Immature natural killer cell (primary cell): ENCODE measurements around the gene CKMT1B. TPM values are rescaled to one million over a fixed set of nuclear protein-coding genes. Genes with fewer than 3 reads are reported as not detected.
"Not testable (repeated sequence)": the region's sequence is repeated elsewhere in the genome, so short reads cannot be mapped to it uniquely, and the experiment has no call there.

Source experiments
- DNase-seq, 3 donors: peaks; one replicate each; pipeline ENCODE4 v3.0.0; 2022; ENCODE audit warnings: mixed read lengths in 1 of 3
- H3K27ac Mint-ChIP-seq, 6 donors: one replicate each; pipeline ENCODE4 v1.8.0; 2020; ENCODE audit warnings: mixed read lengths in 6 of 6, mild to moderate bottlenecking in 5 of 6, inconsistent platforms in 4 of 6, moderate library complexity in 3 of 6
- H3K27me3 Mint-ChIP-seq, 3 donors: one replicate each; pipeline ENCODE4 v1.8.0; 2020 to 2021; ENCODE audit warnings: low read depth in 3 of 3, mild to moderate bottlenecking in 3 of 3, mixed read lengths in 3 of 3, moderate library complexity in 3 of 3, inconsistent platforms in 1 of 3
- H3K36me3 Mint-ChIP-seq, 3 donors: one replicate each; pipeline ENCODE4 v1.8.0; 2020; ENCODE audit warnings: mixed read lengths in 3 of 3, inconsistent platforms in 2 of 3, mild to moderate bottlenecking in 2 of 3
- H3K4me1 Mint-ChIP-seq, 2 donors: one replicate each; pipeline ENCODE4 v1.8.0; 2020; ENCODE audit warnings: inconsistent platforms in 2 of 2, mild to moderate bottlenecking in 2 of 2, mixed read lengths in 2 of 2, moderate library complexity in 1 of 2
- H3K4me3 Mint-ChIP-seq, 5 donors: one replicate each; pipeline ENCODE4 v1.8.0; 2020; ENCODE audit warnings: mild to moderate bottlenecking in 5 of 5, mixed read lengths in 5 of 5, inconsistent platforms in 3 of 5, moderate library complexity in 3 of 5
- H3K9me3 Mint-ChIP-seq, 6 donors: one replicate each; pipeline ENCODE4 v1.8.0; 2020; ENCODE audit warnings: mild to moderate bottlenecking in 6 of 6, mixed read lengths in 6 of 6, inconsistent platforms in 4 of 6, moderate library complexity in 3 of 6
- polyA plus RNA-seq, 3 donors: library from polyadenylated mRNA; unstranded; fragments of 300-500 nt; fragmentation: Illumina TruSeq; gene quantifications; one replicate each; pipeline ENCODE4 v1.2.3, GENCODE V29; 2021

Gene CKMT1B
- polyA plus RNA-seq = not detected

- H3K36me3 Mint-ChIP-seq, H3K27me3 Mint-ChIP-seq, H3K9me3 Mint-ChIP-seq, H3K27ac Mint-ChIP-seq, H3K4me3 Mint-ChIP-seq, H3K4me1 Mint-ChIP-seq, DNase-seq: not testable (repeated sequence)
These were observed at the start of gene CKMT1B for GRCh38 chr15:43593328-43594190. Gene CKMT1B, plus strand, starts transcription at chr15:43594027. Its CDS starts 192 bp downstream, at chr15:43594219.

- no peaks in the 10 kb centered on the region for H3K27me3 Mint-ChIP-seq
- H3K4me3 Mint-ChIP-seq = no peak overlapping the region
- DNase-seq = no peak
- peaks cover 7 to 13% (median 10%) of the 10 kb centered on the region in 3 donors for H3K36me3 Mint-ChIP-seq
- H3K9me3 Mint-ChIP-seq = no peaks in the 10 kb centered on the region
- H3K4me1 Mint-ChIP-seq = no peaks in the 10 kb centered on the region
- no peak overlapping the region for H3K27ac Mint-ChIP-seq
These were observed 49.6 kb upstream of the CKMT1B start for GRCh38 chr15:43544266-43544665.

- Mint-ChIP-seq H3K9me3 (no peaks in the 10 kb centered on the region), H3K27me3 (no peaks in the 10 kb centered on the region), H3K4me3 (no peak overlapping the region), H3K36me3 (peaks cover 7 to 11% (median 10%) of the 10 kb centered on the region in 3 donors), H3K4me1 (no peaks in the 10 kb centered on the region), H3K27ac (no peak overlapping the region)
- no peak for DNase-seq
These were observed 48.4 kb upstream of the CKMT1B start for GRCh38 chr15:43545426-43545825.

GRCh38 chr15:43547539-43547938 is 46.3 kb upstream of the CKMT1B start:
- Mint-ChIP-seq H3K27ac (no peak overlapping the region), H3K36me3 (peaks cover 11 to 13% (median 13%) of the 10 kb centered on the region in 3 donors), H3K4me3 (no peak overlapping the region), H3K9me3 (no peaks in the 10 kb centered on the region), H3K4me1 (no peaks in the 10 kb centered on the region), H3K27me3 (no peaks in the 10 kb centered on the region)
- no peak for DNase-seq

GRCh38 chr15:43550527-43551363 is 43.1 kb upstream of the CKMT1B start:
- Mint-ChIP-seq H3K27me3 (no peaks in the 10 kb centered on the region), H3K4me3 (no peak overlapping the region), H3K36me3 (peaks cover 11 to 18% (median 13%) of the 10 kb centered on the region in 3 donors), H3K4me1 (no peaks in the 10 kb centered on the region), H3K27ac (no peak overlapping the region), H3K9me3 (no peaks in the 10 kb centered on the region)
- no peak for DNase-seq

- Mint-ChIP-seq H3K27ac (no peak overlapping the region), H3K4me3 (no peak overlapping the region), H3K4me1 (no peaks in the 10 kb centered on the region), H3K9me3 (no peaks in the 10 kb centered on the region), H3K36me3 (peaks cover 7 to 14% (median 9%) of the 10 kb centered on the region in 3 donors), H3K27me3 (peaks cover 0 to 1% (median 0%) of the 10 kb centered on the region in 3 donors)
- no peak for DNase-seq
These were observed 41.6 kb upstream of the CKMT1B start for GRCh38 chr15:43552256-43552655.

GRCh38 chr15:43552986-43553385 is 40.8 kb upstream of the CKMT1B start:
- DNase-seq = no peak
- no peak overlapping the region for H3K27ac Mint-ChIP-seq
- peaks cover 0 to 1% (median 0%) of the 10 kb centered on the region in 3 donors for H3K27me3 Mint-ChIP-seq
- no peaks in the 10 kb centered on the region for H3K9me3 Mint-ChIP-seq
- no peak overlapping the region for H3K4me3 Mint-ChIP-seq
- no peaks in the 10 kb centered on the region for H3K4me1 Mint-ChIP-seq
- peaks cover 5 to 14% (median 11%) of the 10 kb centered on the region in 3 donors for H3K36me3 Mint-ChIP-seq

- H3K4me1 Mint-ChIP-seq, H3K36me3 Mint-ChIP-seq, H3K27me3 Mint-ChIP-seq, DNase-seq, H3K4me3 Mint-ChIP-seq, H3K9me3 Mint-ChIP-seq, H3K27ac Mint-ChIP-seq: not testable (repeated sequence)
These were observed 31.1 kb upstream of the CKMT1B start for GRCh38 chr15:43562753-43563152.

GRCh38 chr15:43563793-43564192 is 30.0 kb upstream of the CKMT1B start:
- DNase-seq, H3K9me3 Mint-ChIP-seq, H3K27me3 Mint-ChIP-seq, H3K4me3 Mint-ChIP-seq, H3K27ac Mint-ChIP-seq, H3K36me3 Mint-ChIP-seq, H3K4me1 Mint-ChIP-seq: not testable (repeated sequence)

- H3K27me3 Mint-ChIP-seq, DNase-seq, H3K27ac Mint-ChIP-seq, H3K4me1 Mint-ChIP-seq, H3K9me3 Mint-ChIP-seq, H3K36me3 Mint-ChIP-seq, H3K4me3 Mint-ChIP-seq: not testable (repeated sequence)
These were observed 27.2 kb upstream of the CKMT1B start for GRCh38 chr15:43566615-43567014.

- H3K4me1 Mint-ChIP-seq, DNase-seq, H3K4me3 Mint-ChIP-seq, H3K27ac Mint-ChIP-seq, H3K27me3 Mint-ChIP-seq, H3K36me3 Mint-ChIP-seq, H3K9me3 Mint-ChIP-seq: not testable (repeated sequence)
These were observed 19.2 kb upstream of the CKMT1B start for GRCh38 chr15:43574607-43575006.

GRCh38 chr15:43589778-43590466 is 3.9 kb upstream of the CKMT1B start, which contains the start of gene PPIP5K1:
Gene PPIP5K1, minus strand, starts transcription at chr15:43590208. Its CDS starts 5,704 bp downstream, at chr15:43584504.
- H3K27ac Mint-ChIP-seq, H3K4me3 Mint-ChIP-seq, H3K9me3 Mint-ChIP-seq, H3K36me3 Mint-ChIP-seq, DNase-seq, H3K27me3 Mint-ChIP-seq, H3K4me1 Mint-ChIP-seq: not testable (repeated sequence)

- not testable (repeated sequence) for H3K27me3 Mint-ChIP-seq, H3K27ac Mint-ChIP-seq, H3K4me3 Mint-ChIP-seq, DNase-seq, H3K4me1 Mint-ChIP-seq, H3K36me3 Mint-ChIP-seq, H3K9me3 Mint-ChIP-seq
These were observed 986 bp upstream of the CKMT1B start for GRCh38 chr15:43592841-43593240.

- H3K4me1 Mint-ChIP-seq, H3K4me3 Mint-ChIP-seq, H3K27me3 Mint-ChIP-seq, H3K36me3 Mint-ChIP-seq, DNase-seq, H3K9me3 Mint-ChIP-seq, H3K27ac Mint-ChIP-seq: not testable (repeated sequence)
These were observed 5.3 kb downstream of the CKMT1B start for GRCh38 chr15:43599131-43599530.
